Measurements from ENCODE around the gene CPNE5.
A peak's percentile ranks its signal among the peaks of the same experiment; 100 is the strongest.

DNA sequence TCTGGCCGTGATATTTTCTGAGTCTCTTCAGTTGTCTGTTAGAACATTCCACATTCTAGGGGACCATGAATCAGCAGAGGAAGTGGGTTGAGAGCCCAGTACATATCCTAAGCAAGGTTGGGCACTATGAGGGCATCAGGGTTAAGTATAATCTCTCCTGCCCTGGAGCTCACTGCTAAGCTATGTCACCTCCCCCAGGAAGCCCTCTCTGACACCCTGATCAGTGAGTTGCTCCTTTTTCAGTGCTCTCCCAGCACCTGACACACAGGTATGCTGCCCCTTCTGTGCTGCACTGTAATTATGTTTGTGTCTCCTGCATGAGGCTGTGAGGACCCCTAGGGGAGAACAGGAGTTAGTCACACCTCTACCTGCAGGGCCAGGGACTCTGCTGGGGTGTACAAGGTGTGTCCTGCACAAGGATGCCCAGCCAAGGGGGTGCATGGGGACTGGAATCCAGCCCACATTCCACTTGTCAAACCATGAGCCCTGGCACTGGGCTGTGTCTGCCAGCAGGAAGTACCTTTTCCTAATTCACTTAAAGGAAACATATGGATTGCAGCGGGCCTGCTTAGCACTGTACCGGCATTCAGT lies 137.7 kb downstream of the CPNE5 start:
- TF ChIP-seq, protein P1, sequence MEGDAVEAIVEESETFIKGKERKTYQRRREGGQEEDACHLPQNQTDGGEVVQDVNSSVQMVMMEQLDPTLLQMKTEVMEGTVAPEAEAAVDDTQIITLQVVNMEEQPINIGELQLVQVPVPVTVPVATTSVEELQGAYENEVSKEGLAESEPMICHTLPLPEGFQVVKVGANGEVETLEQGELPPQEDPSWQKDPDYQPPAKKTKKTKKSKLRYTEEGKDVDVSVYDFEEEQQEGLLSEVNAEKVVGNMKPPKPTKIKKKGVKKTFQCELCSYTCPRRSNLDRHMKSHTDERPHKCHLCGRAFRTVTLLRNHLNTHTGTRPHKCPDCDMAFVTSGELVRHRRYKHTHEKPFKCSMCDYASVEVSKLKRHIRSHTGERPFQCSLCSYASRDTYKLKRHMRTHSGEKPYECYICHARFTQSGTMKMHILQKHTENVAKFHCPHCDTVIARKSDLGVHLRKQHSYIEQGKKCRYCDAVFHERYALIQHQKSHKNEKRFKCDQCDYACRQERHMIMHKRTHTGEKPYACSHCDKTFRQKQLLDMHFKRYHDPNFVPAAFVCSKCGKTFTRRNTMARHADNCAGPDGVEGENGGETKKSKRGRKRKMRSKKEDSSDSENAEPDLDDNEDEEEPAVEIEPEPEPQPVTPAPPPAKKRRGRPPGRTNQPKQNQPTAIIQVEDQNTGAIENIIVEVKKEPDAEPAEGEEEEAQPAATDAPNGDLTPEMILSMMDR (IDR thresholded peaks at IDR 0.05; ENCODE audit: low read depth, low read length) = peak; percentile 73
- TF ChIP-seq EZH2phosphoT487 (IDR thresholded peaks at IDR 0.05; ENCODE audit: low read depth) = no peak

Data from OCI-LY3 (cell line).